ENCODE measurements around the gene RHEB. TPM values are rescaled to one million over a fixed set of nuclear protein-coding genes. Genes with fewer than 3 reads are reported as not detected.

Gene RHEB
- total RNA-seq, 1 experiment from 2014 or later, result 114 TPM

DNA sequence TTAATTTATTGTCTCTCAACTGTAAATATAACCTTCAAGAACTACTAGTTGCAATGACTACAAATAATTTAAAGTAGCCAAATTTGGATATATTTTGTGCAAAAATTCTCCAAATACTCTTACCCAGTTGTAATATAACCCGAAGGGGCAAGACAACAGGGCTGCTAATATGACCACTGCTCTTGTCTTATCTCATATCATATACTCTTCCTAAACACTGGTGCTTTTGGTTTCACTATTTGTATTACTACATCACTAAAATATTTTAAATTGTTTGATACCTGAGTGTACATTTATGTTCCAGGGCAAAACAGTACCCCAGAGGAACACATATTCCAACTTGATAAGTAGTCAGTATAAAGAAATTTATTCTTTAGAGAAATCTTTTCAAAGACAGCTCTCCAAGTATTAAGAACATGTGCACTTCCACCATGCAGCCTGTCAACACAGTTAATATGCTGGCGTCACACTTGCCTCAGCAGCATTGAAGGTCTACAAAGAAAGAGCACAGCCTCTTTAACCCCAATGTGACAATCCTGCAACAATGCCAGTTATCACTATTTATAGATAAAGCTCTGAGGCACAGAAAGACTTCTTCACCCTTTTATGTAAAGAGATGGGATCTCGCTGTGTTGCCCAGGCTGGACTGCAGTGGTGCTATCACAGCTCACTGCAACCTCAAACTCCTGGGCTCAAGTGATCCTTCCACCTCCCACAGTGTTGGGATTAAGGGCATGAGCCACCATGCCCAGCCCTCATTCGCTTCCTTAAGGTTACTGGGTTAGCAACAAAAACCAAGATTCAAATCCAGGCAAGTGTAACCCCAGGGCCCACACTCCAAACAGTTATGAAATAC, 37.8 kb downstream of the RHEB start:
- peaks cover 19 to 26% of the 10 kb centered on the region in 2 experiments for H3K4me1 Mint-ChIP-seq
- no peaks in the 10 kb centered on the region for H3K9me3 ChIP-seq (ENCODE audit: control insufficient read depth, low read depth, low read length)

More for the DNA sequence above, 37.8 kb downstream of the RHEB start:
- no CpG with 5 or more reads among the region's 4 CpGs for WGBS (ENCODE audit: extremely low coverage, insufficient read length, low lambda C conversion rate)
- DNase-seq, result no peak
- peaks cover 2% of the 10 kb centered on the region for H3K79me1 ChIP-seq (ENCODE audit: insufficient read depth, low read depth, low read length, poor library complexity, severe bottlenecking)
- no peak overlapping the region for H2BK120ac ChIP-seq (ENCODE audit: low read depth, low read length, poor library complexity, severe bottlenecking)
- no peak overlapping the region for H3K4me3 Mint-ChIP-seq
- H3K27ac ChIP-seq (ENCODE audit: insufficient read length, low read depth, low read length), result no peak overlapping the region
- H3K18ac ChIP-seq (ENCODE audit: insufficient read length, low read depth, low read length), result no peak overlapping the region
- H3K9ac ChIP-seq (ENCODE audit: extremely low read depth, insufficient read length, low read length), result no peak overlapping the region
- H3T11ph ChIP-seq (ENCODE audit: low read length), result no peak overlapping the region
- H3K27ac Mint-ChIP-seq, result peak overlapping the region in 1 of 3 experiments; percentile 37; a peak in 2 of 7 replicates
- no peak overlapping the region for H2BK12ac ChIP-seq (ENCODE audit: insufficient read length, low read depth, low read length)
- H3K14ac ChIP-seq (ENCODE audit: insufficient read depth, low read length), result no peak overlapping the region
- no peak overlapping the region for H3K4me2 ChIP-seq (ENCODE audit: insufficient read depth, insufficient read length, low read length)
- H2BK20ac ChIP-seq (ENCODE audit: low read depth, low read length, poor library complexity, severe bottlenecking), result no peak overlapping the region
- no peaks in the 10 kb centered on the region for H3K4me1 ChIP-seq (ENCODE audit: insufficient read depth, low read length)
- H2BK15ac ChIP-seq (ENCODE audit: low read depth, low read length), result no peak overlapping the region
- no peaks in the 10 kb centered on the region for H3K27me3 ChIP-seq (ENCODE audit: insufficient read depth, low read length)
- H4K91ac ChIP-seq (ENCODE audit: insufficient read length, low read depth, low read length), result no peak overlapping the region
- H4K5ac ChIP-seq (ENCODE audit: insufficient read length, low read depth, low read length), result no peak overlapping the region
- peaks cover 19 to 59% (median 57%) of the 10 kb centered on the region in 3 experiments; a peak in 6 of 7 replicates for H3K36me3 Mint-ChIP-seq (ENCODE audit: insufficient read depth in 1 of 3, low read depth in 3 of 3)
- no peak overlapping the region for H2AFZ ChIP-seq (ENCODE audit: low read length)
- H4K20me1 ChIP-seq (ENCODE audit: control insufficient read depth, insufficient read depth, insufficient read length), result no peaks in the 10 kb centered on the region
- H4K8ac ChIP-seq (replicated peaks; ENCODE audit: insufficient read length, low read depth, low read length), result no peak overlapping the region
- H2AK5ac ChIP-seq (ENCODE audit: insufficient read length, low read length), result no peak overlapping the region
- no peak overlapping the region for H3K56ac ChIP-seq (ENCODE audit: insufficient read length, low read depth, low read length)
- H3K23ac ChIP-seq (ENCODE audit: insufficient read length, low read depth, low read length), result no peak overlapping the region
- peaks cover 7% of the 10 kb centered on the region; the same call in 1 of the 2 replicates for H3K79me2 ChIP-seq (ENCODE audit: insufficient read depth, low read length)
- no peak overlapping the region for H3K4ac ChIP-seq (ENCODE audit: low read depth, low read length)
- H3K23me2 ChIP-seq (ENCODE audit: insufficient read length, low read depth, low read length, poor library complexity, severe bottlenecking), result no peaks in the 10 kb centered on the region
- H2BK5ac ChIP-seq (ENCODE audit: insufficient read length, low read length), result no peak overlapping the region
- H3K27me3 Mint-ChIP-seq (ENCODE audit: low read depth), result no peaks in the 10 kb centered on the region
- TF ChIP-seq, protein P1, sequence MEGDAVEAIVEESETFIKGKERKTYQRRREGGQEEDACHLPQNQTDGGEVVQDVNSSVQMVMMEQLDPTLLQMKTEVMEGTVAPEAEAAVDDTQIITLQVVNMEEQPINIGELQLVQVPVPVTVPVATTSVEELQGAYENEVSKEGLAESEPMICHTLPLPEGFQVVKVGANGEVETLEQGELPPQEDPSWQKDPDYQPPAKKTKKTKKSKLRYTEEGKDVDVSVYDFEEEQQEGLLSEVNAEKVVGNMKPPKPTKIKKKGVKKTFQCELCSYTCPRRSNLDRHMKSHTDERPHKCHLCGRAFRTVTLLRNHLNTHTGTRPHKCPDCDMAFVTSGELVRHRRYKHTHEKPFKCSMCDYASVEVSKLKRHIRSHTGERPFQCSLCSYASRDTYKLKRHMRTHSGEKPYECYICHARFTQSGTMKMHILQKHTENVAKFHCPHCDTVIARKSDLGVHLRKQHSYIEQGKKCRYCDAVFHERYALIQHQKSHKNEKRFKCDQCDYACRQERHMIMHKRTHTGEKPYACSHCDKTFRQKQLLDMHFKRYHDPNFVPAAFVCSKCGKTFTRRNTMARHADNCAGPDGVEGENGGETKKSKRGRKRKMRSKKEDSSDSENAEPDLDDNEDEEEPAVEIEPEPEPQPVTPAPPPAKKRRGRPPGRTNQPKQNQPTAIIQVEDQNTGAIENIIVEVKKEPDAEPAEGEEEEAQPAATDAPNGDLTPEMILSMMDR (conservative IDR thresholded peaks at IDR 0.05), result no peak
- H3K9me3 Mint-ChIP-seq, result no peaks in the 10 kb centered on the region

All from H9 (cell line).